Pulmonary artery endothelial cell (primary cell): ENCODE results near the gene DOCK7. TPM values are rescaled to one million over a fixed set of nuclear protein-coding genes. Genes with fewer than 3 reads are reported as not detected.
"Not testable (repeated sequence)": the region's sequence is repeated elsewhere in the genome, so short reads cannot be mapped to it uniquely, and the experiment has no call there.

ENCODE experiments used
- DNase-seq: peaks from one replicate; pipeline ENCODE4 v3.0.0-alpha.2; 2011; ENCODE audit warnings: low read depth, low spot score
- total RNA-seq: library from RNA; depleted of rRNA; stranded (reverse); fragments of >200 nt; gene quantifications from 2 replicates; pipeline ENCODE4 v1.2.3, GENCODE V29; 2014

Gene DOCK7
- total RNA-seq, 1 donor from 2014 or later: 37.1 TPM

DNA sequence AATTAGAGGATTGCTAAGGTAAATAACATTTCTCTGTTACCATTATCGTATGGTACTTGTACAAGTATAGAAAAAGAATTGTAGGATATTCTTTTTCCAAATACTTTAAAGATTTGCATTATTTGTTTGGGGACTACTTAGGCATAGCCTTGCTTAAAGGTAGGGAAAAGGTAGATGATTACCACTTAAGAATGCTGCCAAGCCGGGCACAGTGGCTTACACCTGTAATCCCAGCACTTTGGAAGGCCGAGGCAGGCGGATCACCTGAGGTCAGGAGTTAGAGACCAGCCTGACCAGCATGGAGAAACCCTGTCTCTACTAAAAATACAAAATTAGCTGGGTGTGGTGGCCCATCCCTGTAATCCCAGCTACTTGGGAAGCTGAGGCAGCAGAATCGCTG, 10.0 kb upstream of the DOCK7 start:
- DNase-seq: not testable (repeated sequence)

DNA sequence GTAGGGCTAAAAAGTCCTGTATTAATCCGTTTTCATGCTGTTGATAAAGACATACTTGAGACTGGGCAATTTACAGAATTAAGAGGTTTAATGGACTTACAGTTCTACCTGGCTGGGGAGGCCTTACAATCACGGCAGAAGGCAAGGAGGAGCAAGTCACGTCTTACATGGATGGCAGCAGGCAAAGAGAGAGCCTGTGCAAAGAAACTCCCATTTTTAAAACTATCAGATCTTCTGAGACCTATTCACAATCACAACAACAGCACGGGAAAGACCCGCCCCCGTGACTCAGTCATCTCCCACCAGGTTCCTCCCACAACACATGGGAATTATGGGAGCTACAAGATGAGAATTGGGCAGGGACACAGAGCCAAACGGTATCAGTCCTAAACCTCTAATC, 6.3 kb upstream of the DOCK7 start:
- not testable (repeated sequence) for DNase-seq

DNA sequence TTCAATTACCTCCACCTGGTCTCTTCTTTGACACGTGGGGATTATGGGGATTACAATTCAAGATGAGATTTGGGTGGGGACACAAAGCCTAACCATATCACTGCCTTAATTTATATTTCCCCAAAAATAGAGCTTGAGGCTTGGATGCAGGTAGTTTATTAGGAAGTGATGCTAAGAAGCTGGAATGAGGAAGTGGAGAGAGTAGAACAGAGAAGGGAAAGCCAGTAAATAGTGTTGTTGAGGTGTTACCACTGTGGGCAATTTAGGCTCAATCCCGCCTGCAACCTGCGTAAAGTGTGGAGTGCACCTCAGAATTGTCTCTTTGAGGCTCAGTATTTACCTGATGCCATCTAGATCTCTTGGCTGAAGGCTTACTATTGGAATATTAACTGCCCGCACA, 4.9 kb upstream of the DOCK7 start:
- DNase-seq: no peak

DNA sequence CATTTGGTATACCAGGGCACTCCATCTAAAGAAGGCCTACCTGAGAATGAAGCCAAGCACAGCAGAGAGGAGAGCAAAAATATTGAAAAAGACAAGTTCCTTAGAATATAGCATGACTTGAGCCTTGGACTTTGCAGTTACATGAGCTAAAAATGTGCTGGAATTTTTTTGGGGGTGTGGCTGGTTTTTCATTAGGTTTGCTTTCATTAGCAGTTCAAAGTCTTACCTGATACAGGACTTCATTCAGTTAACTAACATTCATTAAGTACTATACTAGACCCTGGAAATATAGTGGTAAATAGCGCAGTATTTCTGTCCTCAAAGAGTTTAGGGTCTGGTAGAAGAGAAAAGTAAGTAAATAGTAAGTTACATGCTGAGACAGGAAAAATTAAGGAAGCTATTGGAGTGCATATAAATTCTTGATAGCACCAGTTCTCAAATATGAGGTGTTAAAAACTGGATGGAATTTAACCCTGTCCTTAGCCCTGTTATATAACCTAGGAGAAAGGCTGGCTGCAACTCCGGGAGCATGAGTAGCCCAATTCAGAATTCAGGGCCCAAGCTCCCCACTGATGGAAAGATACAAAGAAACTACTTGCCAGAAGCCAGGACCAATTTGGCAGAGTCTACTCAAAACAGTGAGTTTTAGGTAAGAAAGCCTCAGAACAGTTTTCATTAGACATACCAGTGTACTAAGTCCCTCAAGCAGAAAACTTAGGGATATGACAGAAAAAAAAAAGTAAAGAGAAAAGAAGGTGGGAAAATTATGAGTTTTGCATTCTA, 3.1 kb upstream of the DOCK7 start:
- DNase-seq: no peak

DNA sequence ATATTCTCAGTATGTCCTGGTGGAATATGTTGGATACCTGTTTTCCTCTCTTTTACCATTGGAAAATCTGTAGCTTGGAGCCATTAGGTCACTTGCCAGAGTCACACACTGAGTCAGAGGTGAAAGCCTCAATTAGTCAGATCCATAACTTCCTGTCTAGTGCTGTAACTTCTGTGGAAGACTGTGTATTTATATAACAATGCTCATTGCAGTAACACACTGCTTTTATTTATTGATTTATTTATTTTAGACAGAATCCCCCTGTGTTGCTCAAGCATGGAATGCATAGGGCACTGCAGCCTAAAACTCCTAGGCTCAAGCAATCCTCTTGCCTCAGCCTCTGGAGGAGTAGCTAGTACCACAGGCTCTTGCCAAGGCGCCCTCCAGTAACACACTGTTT, 1.3 kb upstream of the DOCK7 start:
- DNase-seq: peak; percentile 35

DNA sequence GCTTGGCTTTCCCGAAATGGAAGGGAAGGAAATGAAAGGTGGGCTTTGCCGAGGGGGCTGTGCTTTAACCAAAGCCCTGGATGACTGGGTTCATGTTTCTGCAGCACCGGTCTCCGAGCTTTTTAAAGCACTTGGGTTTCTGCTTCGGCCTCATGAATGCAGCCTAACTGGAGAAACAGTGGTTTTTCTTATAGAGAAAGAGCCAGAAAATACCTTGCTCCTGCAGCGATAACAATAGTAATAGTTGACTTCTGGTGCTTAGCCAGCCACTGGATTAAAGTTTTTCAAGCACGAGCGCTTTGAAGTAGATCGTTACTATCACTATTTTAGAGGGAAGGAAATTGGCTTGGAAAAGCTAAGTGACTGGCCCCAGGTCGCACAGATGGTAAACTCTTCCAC, 500 bp upstream of the DOCK7 start:
- no peak for DNase-seq

DNA sequence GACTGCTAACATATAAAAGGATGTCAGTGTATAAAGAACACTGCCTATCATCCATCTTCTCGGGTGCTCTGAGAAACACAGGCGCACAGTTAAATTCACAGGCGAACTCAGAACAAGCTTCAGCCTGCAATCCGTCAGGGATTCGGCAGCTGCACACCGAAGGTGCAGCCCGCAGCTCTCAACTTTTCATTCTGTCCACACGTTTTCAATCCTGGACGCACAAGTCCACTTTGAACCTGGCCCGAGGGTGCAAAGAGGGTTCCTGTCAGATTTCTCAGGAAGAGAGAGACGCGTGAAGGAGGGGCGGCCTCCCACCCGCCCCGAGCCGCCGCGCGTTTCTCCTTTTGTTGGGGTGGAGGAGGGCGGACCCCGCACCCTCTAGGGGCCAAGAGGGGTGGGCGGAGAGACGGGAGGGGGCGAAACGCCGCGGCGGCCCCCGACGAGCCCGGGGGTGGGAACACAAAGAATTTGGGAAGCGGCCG, 724 bp downstream of the DOCK7 start:
- DNase-seq: no peak

DNA sequence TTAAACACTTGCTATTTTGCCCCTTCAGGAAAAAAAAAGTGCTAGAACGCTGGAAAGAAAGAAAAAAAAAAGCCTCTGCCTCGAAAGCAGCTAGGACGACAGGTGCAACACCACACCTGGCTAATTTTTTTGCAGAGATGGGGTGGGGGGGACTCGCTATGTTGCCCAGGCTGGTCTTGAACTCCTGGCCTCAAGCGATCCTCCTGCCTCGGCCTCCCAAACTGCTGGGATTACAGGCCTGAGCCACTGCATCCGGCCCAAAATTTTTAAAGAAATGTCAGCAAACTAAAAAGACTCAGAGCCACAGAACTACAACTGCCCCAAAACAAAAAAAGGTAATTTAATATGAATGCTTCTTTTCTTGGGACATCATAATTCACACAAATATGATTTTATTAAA, 1.4 kb downstream of the DOCK7 start:
- no peak for DNase-seq

DNA sequence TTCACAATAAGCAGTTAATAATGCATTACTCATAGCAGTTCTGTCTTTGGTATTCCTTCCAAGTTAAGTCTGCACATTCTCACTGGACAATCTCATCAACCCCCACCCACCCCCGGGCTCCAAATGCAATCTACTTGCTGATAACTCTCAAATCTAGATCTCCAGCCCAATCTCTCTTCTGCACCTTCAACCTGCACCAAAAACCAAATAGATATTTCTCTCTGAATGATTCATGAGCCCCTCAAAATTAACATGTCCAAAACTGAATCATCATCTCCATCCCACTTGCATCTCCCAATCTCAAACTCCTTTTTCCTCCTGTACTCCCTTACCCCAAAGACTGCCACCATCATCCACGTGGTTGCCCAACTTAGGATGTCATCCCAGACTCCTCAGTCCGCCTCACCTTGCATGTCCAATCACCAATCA, 2.7 kb downstream of the DOCK7 start:
- DNase-seq: no peak

DNA sequence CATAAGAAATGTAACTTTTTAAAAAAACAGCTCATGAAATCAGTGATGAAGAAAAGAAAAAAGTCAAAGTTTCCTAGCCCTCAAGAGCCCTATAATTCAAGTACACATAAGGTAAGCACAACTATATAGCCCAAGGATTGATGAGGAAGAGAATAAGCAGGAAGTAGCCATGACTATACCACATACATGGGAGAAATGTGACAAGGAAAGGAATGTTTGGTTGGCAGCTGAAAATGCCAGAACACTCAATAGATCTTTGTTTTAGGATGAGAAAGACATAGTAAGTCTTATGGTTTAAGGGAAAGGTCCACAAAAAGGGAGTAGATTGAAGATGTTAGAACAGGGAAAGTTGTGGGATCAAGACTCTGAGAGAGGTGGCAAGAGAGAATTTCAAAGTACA, 5.7 kb downstream of the DOCK7 start:
- DNase-seq: no peak

DNA sequence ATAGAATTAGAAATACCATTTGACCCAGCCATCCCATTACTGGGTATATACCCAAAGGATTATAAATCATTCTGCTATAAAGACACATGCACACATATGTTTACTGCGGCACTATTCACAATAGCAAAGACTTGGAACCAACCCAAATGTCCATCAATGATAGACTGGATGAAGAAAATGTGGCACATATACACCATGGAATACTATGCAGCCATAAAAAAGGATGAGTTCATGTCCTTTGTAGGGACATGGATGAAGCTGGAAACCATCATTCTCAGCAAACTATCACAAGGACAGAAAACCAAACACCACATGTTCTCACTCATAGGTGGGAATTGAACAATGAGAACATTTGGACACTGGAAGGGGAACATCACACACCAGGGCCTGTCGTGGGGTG, 7.2 kb downstream of the DOCK7 start:
- not testable (repeated sequence) for DNase-seq

DNA sequence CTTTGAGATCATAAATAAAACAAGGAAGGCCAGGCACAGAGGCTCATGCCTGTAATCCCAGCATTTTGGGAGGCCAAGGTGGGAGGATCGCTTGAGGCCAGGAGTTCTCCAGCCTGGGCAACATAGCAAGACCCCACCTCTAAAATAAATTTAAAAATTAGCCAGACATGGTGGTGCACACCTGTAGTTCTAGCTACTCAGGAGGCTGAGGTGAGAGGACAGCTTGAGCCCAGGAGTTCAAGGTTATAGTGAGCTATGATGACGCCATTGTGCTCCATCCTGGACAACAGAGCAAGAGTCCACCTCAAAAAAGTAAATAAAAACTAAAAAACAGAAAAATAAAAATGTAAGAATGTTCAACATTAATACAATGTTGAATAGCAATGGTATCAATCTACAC, 10.4 kb downstream of the DOCK7 start:
- not testable (repeated sequence) for DNase-seq

DNA sequence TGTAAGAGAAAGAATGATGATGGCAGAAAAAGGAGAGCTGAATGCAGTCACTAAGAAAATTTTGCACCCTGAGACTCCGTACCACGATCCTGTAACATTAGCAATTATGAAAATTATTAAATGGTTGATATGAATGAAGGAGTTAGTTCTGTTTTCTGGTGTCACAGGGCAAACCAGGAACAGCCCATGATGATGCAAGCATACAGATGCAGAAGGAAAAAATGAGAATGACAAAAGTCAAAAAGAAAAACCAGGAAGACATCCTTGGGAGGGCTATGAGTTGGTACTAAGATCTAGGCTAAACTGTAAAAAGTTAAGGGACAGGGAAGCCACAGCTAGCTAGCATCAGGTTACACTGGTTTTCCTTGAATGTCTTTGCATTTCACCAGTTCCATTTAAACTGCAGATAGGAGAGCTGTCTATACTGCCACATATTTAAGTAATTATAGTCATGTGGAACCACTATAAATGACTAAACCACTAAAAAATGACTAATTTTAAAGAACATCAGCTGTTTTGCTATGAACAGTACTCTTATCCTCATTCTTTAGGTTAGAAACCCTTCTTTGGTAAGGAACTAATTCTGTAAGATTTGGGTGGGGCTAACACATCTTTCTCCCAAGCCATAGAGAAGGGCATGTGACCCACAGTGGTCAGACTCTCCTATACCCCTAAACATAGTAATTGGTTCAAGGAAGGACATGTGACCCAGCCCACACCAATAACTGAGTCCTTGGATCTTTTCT, 11.4 kb downstream of the DOCK7 start:
- no peak for DNase-seq

DNA sequence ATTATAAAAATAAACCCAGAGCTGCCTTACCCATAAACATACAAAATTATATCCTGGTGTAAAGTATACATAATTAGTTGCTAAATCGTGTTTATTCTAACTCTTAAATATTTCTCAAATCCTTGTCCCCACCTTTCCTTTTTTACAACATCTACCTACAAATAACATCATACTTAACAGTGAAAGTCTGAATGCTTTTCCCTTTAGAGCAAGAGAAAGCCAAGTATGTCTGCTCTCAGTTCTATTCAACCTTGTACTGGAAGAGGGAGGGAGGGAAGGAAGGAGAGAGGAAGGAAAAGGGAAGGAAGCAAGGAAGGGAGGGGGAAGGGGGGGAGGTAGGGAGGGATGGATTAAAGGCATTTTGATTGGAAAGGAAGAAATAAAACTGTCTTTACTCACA, 14.6 kb downstream of the DOCK7 start:
- DNase-seq: no peak

DNA sequence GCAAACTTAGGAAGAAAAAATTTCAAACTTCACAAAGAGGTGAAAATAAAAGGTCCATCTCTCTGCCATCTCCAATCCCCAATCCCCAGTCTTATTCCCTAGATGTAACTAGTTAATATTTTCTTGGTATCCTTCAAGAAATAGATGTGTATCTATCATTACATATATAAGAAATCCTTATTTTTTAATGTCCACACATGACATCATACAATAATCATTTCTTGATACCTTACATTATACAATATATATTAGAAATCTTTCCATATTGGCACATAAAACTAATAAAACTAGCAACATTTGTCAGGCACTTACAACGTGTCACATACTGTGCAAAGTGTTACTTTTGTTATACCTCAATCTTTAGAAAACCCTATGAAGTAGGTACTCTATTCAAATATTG, 16.2 kb downstream of the DOCK7 start:
- no peak for DNase-seq

DNA sequence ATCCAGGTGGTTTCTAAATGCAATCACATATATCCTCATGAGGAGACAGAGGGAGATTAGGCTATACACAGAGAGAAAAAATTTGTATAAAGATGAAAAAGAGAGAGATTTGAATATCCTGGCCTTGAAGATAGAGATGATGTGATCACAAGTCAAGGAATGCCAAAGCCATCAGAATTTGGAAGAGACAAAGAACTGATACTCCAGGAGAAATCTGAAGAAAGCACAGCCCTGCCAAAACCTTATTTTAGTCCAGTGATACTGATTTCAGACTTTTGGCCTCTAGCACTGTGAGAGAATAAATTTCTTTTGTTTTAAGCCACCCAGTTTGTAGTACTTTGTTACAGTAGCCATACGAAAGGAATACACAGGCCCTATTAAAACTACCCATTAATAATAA, 33.4 kb downstream of the DOCK7 start:
- no peak for DNase-seq

DNA sequence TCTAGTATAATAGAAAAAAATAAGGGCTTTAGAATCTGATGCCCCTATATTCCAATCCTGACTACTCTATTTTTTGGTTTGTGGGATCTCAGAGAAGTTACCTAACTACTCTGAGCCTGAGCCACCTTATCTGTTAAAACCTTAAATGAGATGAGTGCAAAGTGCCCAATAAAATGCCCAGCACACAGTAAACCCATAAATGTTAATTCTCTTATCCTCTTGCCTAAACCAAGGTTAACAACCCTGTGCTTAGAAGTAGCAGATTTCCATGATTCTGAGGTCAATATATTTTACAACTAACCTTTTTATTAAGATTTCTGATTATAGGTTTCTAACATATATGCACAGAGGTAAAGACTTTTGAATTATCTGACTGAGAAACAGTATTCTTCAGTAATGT, 35.8 kb downstream of the DOCK7 start:
- no peak for DNase-seq

DNA sequence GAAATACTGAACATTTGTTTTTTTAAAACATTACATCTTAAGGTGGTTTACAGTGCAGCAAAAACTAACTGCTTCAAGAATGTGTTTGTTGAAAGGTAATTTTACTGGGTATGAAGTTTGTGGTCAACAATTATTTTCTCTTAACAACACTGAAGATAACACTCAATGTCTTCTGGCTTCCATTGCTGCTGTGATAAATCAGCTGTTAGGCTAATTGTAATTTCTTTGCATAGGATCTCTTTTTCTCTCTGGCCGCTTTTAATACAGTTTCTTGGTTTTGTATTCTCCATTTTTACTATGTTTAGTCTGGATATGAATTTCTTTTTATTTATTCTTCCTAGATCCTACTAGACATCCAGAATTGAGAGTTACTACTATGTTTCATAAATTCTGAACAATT, 44.9 kb downstream of the DOCK7 start:
- DNase-seq: no peak

DNA sequence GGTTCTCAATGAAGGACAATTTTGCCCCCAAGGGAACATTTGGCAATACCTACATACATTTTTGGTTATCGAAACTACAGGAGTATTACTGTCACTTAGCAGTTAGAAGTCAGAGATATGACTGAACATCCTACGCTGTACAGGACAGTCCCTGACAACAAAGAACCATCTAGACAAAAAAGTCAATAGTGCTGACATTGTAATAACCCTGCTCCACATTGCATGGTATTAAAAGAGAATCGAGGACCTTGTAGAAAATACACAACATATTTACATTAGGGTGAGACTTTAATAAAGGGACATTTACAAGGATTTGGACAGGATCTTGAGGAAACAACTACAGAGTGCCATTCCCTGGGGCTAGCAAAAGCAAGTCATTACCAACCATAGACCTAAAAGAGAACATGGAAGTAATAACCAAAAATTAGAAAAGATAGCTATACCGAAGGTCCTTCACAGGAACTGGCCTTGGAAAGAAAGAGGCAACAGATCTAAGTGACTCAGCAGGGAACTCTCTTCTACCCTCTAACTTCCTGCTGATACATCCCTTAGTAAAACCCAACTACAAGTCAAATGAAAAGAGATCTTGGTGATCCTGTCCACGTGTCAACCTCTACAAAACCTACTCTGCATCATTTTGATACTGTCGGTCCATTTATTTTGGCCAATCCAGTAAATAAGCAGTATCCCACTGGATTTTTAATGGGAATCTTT, 50.6 kb downstream of the DOCK7 start:
- no peak for DNase-seq

DNA sequence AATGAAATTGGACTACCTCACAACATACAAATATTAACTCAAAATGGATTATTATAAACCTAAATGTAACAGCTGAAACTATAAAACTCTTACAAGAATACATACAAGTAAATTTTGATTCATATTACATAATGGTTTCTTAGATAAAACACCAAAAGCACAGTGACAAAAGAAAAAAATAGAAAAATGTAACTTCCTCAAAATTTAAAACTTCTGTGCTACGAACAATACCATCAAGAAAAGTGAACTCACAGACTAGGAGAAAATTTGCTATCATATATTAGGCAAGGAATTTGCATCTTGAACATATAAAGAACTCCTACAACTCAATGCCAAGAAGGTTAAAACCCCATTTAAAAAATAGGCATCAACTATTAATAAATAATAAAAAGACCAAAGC, 59.7 kb downstream of the DOCK7 start:
- DNase-seq: no peak

DNA sequence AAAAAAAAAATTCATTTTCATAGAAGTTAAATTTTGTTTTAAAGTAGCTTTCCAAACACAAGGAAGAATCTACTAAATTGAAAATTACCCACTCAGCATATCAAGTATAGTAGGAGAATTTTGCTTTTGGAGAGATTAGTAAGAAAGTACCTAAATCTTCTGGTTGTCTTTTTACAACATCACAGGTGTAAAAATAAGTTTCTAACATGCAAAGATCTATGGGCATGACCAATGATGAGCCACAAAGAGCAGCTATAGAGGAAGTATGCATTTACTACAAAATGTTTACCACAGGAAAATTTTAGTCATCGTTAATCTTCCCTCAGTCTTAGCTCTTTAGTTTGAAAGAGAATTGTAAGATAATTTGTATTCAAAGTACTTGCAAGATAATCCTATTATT, 62.8 kb downstream of the DOCK7 start:
- no peak for DNase-seq

DNA sequence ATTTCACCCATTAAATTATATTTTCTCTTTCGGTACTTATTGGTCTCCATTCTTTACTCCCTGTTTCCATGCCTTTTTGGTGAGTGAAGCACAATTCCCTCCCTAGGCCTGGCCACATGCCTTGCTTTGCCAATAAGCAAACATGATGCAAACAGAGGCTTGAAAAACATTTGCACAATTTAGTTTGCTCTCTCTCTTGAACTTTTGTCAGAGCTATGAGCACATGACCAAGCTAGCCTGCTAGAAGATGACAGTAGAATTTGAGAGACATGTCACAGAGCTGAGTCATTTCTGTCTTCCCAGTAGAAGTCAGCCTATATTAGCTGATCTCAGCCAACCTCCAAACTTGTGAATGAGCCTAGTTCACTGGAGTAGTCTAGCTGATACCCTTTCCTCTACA, 66.3 kb downstream of the DOCK7 start:
- DNase-seq: no peak
